Left renal cortex interstitium (tissue), 4 donors: ENCODE data around the gene IL36B. TPM values are rescaled to one million over a fixed set of nuclear protein-coding genes. Genes with fewer than 3 reads are reported as not detected.

Experiments used
- DNase-seq, 4 donors: peaks; one replicate each; pipeline ENCODE4 v3.0.0-alpha.2; 2013; ENCODE audit warnings: low read depth in 4 of 4, low spot score in 2 of 4, missing footprints in 1 of 4
- polyA plus RNA-seq, 4 donors: library from polyadenylated mRNA; unstranded; fragments of 120-200 nt; gene quantifications; one replicate each; pipeline ENCODE4 v1.2.1, GENCODE V29; 2013; ENCODE audit not compliant: insufficient read length in 4 of 4

The IL36B gene
- polyA plus RNA-seq, 4 donors = not detected

- no peak for DNase-seq
These were observed 40.0 kb downstream of the IL36B start for GRCh38 chr2:113012436-113013335.

- DNase-seq = no peak
These were observed 41.6 kb downstream of the IL36B start for GRCh38 chr2:113011108-113011507.

- no peak for DNase-seq
These were observed 42.6 kb downstream of the IL36B start for GRCh38 chr2:113010088-113010487.

- no peak for DNase-seq
These were observed 43.0 kb downstream of the IL36B start for GRCh38 chr2:113009622-113010021.

- DNase-seq = no peak
These were observed 45.4 kb downstream of the IL36B start for GRCh38 chr2:113007250-113007649.

GRCh38 chr2:113005030-113005509, 47.6 kb downstream of the IL36B start, which contains the start of gene IL36A:
TSS of gene IL36A (plus strand) at chr2:113005459. CDS start at chr2:113005872, 413 bp downstream.
- DNase-seq = no peak

GRCh38 chr2:113002677-113003076, 50.0 kb downstream of the IL36B start:
- no peak for DNase-seq

GRCh38 chr2:113000436-113000835, 52.2 kb downstream of the IL36B start:
- DNase-seq = no peak

GRCh38 chr2:112997151-112997550, 55.5 kb downstream of the IL36B start:
- DNase-seq = no peak

GRCh38 chr2:112996635-112997034, 56.0 kb downstream of the IL36B start:
- DNase-seq = no peak

GRCh38 chr2:112995346-112995920, 57.2 kb downstream of the IL36B start:
- no peak for DNase-seq

- DNase-seq = no peak
These were observed 58.0 kb downstream of the IL36B start for GRCh38 chr2:112994648-112995047.

GRCh38 chr2:112993831-112994230, 58.8 kb downstream of the IL36B start:
- no peak for DNase-seq

- DNase-seq = no peak
These were observed 63.1 kb downstream of the IL36B start for GRCh38 chr2:112989611-112990010.

- DNase-seq = no peak
These were observed 67.6 kb downstream of the IL36B start for GRCh38 chr2:112985090-112985489.

- no peak for DNase-seq
These were observed 72.1 kb downstream of the IL36B start for GRCh38 chr2:112980537-112980936.

- DNase-seq = no peak
These were observed 72.9 kb downstream of the IL36B start for GRCh38 chr2:112979731-112980130.

GRCh38 chr2:112977559-112978056, 75.1 kb downstream of the IL36B start, which contains the start of gene IL36G:
TSS of gene IL36G (plus strand) at chr2:112978006. CDS start at chr2:112978639, 633 bp downstream.
- no peak for DNase-seq
